SK-N-SH (cell line): ENCODE results near the gene EML1.

Experiments used
- EP300 ChIP-seq, 2 experiments: IDR thresholded peaks; 2 replicates each; pipeline versions ENCODE4 v1.4.0 to v1.6.1; 2012; ENCODE audit warnings: borderline replicate concordance in 1 of 2, low read depth in 1 of 2, low read length in 1 of 2
- EZH2phosphoT487 ChIP-seq: fragments of 200-600 bp; sonication (generic); IDR thresholded peaks from 2 replicates; pipeline ENCODE4 v1.6.1; 2017; ENCODE audit warnings: low read depth, mixed run types, mild to moderate bottlenecking, antibody characterized with exemption, moderate library complexity, borderline replicate concordance
- GABPA ChIP-seq: IDR thresholded peaks from 2 replicates; pipeline ENCODE4 v1.4.0; 2012; ENCODE audit warnings: low read depth, mild to moderate bottlenecking
- MXI1 ChIP-seq: IDR thresholded peaks from 2 replicates; pipeline ENCODE4 v1.6.1; 2012; ENCODE audit warnings: mild to moderate bottlenecking, low read depth, low read length, improper control_type of control experiment
- NFIC ChIP-seq: IDR thresholded peaks from 2 replicates; pipeline ENCODE4 v1.4.0; 2012; ENCODE audit warnings: borderline replicate concordance
- POLR2AphosphoS5 ChIP-seq: IDR thresholded peaks from 2 replicates; pipeline ENCODE4 v1.6.1; 2012; ENCODE audit warnings: low read depth, low read length
- RAD21 ChIP-seq: IDR thresholded peaks from 2 replicates; pipeline ENCODE4 v1.6.1; 2012; ENCODE audit warnings: mild to moderate bottlenecking, low read length
- RFX5 ChIP-seq: IDR thresholded peaks from 2 replicates; pipeline ENCODE4 v1.6.1; 2012; ENCODE audit warnings: mild to moderate bottlenecking, improper control_type of control experiment, low read length
- SMC3 ChIP-seq: IDR thresholded peaks from 2 replicates; pipeline ENCODE4 v1.6.1; 2012; ENCODE audit warnings: low read depth, low read length, improper control_type of control experiment
- TCF12 ChIP-seq: IDR thresholded peaks from 2 replicates; pipeline ENCODE4 v1.4.0; 2012
- TF ChIP-seq, protein P1 (sequence below): fragments of 200-600 bp; sonication (generic); IDR thresholded peaks from 2 replicates; pipeline ENCODE4 v1.6.1; 2017; ENCODE audit warnings: antibody characterized with exemption, mild to moderate bottlenecking, moderate library complexity
- TF ChIP-seq, protein P2 (sequence below): IDR thresholded peaks from 2 replicates; pipeline ENCODE4 v1.4.0; 2012; ENCODE audit warnings: low read depth
- TF ChIP-seq, protein P3 (sequence below): IDR thresholded peaks from 2 replicates; pipeline ENCODE4 v1.6.1; 2012; ENCODE audit warnings: mild to moderate bottlenecking, low read depth, low read length, moderate library complexity

DNA sequence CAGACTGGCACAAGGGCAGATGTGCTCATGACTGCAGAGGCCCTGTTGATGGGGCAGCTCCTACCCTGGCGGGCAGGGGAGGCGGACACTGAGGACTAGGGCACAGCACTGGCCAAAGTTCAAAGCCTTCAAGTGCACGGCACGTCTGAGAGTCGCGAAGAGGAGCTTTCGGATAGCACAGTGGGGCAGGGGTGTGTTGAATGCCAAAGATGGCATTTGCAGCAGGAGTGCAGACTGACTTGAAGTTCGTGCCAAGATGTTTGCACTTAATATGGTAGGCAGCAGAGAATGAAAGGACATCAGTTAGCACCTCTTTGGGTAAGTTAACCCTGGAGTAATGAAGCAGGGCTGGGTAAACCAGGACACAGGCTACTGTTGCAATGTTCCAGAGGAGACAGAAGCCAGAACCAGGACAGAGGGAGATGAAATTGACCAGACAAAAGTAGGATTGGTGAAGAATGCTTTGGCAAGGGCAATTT, 6.7 kb upstream of the EML1 start:
- TF ChIP-seq, protein P1, sequence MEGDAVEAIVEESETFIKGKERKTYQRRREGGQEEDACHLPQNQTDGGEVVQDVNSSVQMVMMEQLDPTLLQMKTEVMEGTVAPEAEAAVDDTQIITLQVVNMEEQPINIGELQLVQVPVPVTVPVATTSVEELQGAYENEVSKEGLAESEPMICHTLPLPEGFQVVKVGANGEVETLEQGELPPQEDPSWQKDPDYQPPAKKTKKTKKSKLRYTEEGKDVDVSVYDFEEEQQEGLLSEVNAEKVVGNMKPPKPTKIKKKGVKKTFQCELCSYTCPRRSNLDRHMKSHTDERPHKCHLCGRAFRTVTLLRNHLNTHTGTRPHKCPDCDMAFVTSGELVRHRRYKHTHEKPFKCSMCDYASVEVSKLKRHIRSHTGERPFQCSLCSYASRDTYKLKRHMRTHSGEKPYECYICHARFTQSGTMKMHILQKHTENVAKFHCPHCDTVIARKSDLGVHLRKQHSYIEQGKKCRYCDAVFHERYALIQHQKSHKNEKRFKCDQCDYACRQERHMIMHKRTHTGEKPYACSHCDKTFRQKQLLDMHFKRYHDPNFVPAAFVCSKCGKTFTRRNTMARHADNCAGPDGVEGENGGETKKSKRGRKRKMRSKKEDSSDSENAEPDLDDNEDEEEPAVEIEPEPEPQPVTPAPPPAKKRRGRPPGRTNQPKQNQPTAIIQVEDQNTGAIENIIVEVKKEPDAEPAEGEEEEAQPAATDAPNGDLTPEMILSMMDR = no peak
- no peak for TF ChIP-seq EZH2phosphoT487
- no peak for TF ChIP-seq POLR2AphosphoS5
- no peak for TF ChIP-seq RFX5
- TF ChIP-seq TCF12 = no peak
- TF ChIP-seq, protein P2, sequence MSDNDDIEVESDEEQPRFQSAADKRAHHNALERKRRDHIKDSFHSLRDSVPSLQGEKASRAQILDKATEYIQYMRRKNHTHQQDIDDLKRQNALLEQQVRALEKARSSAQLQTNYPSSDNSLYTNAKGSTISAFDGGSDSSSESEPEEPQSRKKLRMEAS = no peak
- no peak for TF ChIP-seq SMC3
- no peak for TF ChIP-seq RAD21
- no peak for TF ChIP-seq MXI1
- TF ChIP-seq EP300 (IDR thresholded peaks at IDR 0.05; ENCODE audit: borderline replicate concordance in 1 of 2, low read depth in 1 of 2, low read length in 1 of 2) = no peak
- no peak for TF ChIP-seq GABPA
- TF ChIP-seq, protein P3, sequence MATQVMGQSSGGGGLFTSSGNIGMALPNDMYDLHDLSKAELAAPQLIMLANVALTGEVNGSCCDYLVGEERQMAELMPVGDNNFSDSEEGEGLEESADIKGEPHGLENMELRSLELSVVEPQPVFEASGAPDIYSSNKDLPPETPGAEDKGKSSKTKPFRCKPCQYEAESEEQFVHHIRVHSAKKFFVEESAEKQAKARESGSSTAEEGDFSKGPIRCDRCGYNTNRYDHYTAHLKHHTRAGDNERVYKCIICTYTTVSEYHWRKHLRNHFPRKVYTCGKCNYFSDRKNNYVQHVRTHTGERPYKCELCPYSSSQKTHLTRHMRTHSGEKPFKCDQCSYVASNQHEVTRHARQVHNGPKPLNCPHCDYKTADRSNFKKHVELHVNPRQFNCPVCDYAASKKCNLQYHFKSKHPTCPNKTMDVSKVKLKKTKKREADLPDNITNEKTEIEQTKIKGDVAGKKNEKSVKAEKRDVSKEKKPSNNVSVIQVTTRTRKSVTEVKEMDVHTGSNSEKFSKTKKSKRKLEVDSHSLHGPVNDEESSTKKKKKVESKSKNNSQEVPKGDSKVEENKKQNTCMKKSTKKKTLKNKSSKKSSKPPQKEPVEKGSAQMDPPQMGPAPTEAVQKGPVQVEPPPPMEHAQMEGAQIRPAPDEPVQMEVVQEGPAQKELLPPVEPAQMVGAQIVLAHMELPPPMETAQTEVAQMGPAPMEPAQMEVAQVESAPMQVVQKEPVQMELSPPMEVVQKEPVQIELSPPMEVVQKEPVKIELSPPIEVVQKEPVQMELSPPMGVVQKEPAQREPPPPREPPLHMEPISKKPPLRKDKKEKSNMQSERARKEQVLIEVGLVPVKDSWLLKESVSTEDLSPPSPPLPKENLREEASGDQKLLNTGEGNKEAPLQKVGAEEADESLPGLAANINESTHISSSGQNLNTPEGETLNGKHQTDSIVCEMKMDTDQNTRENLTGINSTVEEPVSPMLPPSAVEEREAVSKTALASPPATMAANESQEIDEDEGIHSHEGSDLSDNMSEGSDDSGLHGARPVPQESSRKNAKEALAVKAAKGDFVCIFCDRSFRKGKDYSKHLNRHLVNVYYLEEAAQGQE = no peak
- no peak for TF ChIP-seq NFIC
